PC-3 (cell line): ENCODE results near the gene NLN. TPM values are rescaled to one million over a fixed set of nuclear protein-coding genes. Genes with fewer than 3 reads are reported as not detected.

Experiments used
- ATAC-seq: fragments of 200-7000 bp; cut with Tn5 transposase; 2 replicates; pipeline ENCODE4 v1.9.1; 2020; ENCODE audit warnings: mild to moderate bottlenecking, moderate library complexity
- BruUV-seq: library from RNA; stranded (reverse); fragments of 400-500 nt; replicated peaks from 2 replicates; lab custom pipeline; 2021; lab: Mats Ljungman, UMichigan
- CTCF ChIA-PET: fragments of 300-600 bp; sonication (Branson Sonifier 250); formaldehyde crosslinking; loops from one replicate; lab custom pipeline; 2022; ENCODE audit warnings: antibody characterized with exemption; lab: Charles Lee
- POLR2A ChIA-PET: fragments of 300-600 bp; sonication (Branson Sonifier 250); formaldehyde crosslinking; loops from one replicate; lab custom pipeline; 2022; ENCODE audit warnings: antibody characterized with exemption; ENCODE audit not compliant: unreplicated experiment; lab: Charles Lee
- DNase-seq: peaks from one replicate; pipeline ENCODE4 v3.0.0-alpha.2; 2015
- H2AFZ ChIP-seq: fragments of 300-600 bp; sonication (generic); 2 replicates; pipeline ENCODE4 v1.6.0; 2016; ENCODE audit warnings: antibody characterized with exemption, low read length
- H3F3A ChIP-seq: fragments of 300-600 bp; sonication (generic); one replicate; pipeline ENCODE4 v1.6.0; 2017; ENCODE audit warnings: antibody characterized with exemption, low read length, control low read depth, mild to moderate bottlenecking; ENCODE audit not compliant: unreplicated experiment
- H3K27ac ChIP-seq: fragments of 300-600 bp; sonication (generic); 2 replicates; pipeline ENCODE4 v1.5.1; 2016; ENCODE audit warnings: mild to moderate bottlenecking, low read length
- H3K27me3 ChIP-seq: fragments of 300-600 bp; sonication (generic); 2 replicates; pipeline ENCODE4 v1.6.1; 2016; ENCODE audit warnings: low read length, mixed read lengths
- H3K36me3 ChIP-seq: fragments of 300-600 bp; sonication (generic); 2 replicates; pipeline ENCODE4 v1.6.1; 2016; ENCODE audit warnings: low read depth, mixed run types, low read length, mixed read lengths
- H3K4me1 ChIP-seq: fragments of 300-600 bp; sonication (generic); 2 replicates; pipeline ENCODE4 v1.5.1; 2016; ENCODE audit warnings: low read length; ENCODE audit not compliant: insufficient read depth
- H3K4me2 ChIP-seq: fragments of 300-600 bp; sonication (generic); 2 replicates; pipeline ENCODE4 v1.6.0; 2016; ENCODE audit warnings: low read length
- H3K4me3 ChIP-seq: fragments of 300-600 bp; sonication (generic); 2 replicates; pipeline ENCODE4 v1.5.1; 2016; ENCODE audit warnings: mild to moderate bottlenecking, low read length, mixed read lengths
- H3K79me2 ChIP-seq: fragments of 300-600 bp; sonication (generic); 2 replicates; pipeline ENCODE4 v1.6.1; 2017; ENCODE audit warnings: low read length, mixed read lengths
- H3K9ac ChIP-seq: fragments of 300-600 bp; sonication (generic); 2 replicates; pipeline ENCODE4 v1.6.0; 2016; ENCODE audit warnings: mild to moderate bottlenecking, low read length
- H3K9me2 ChIP-seq: fragments of 300-600 bp; sonication (generic); replicated peaks from 2 replicates; pipeline ENCODE4 v1.6.1; 2016; ENCODE audit warnings: mixed run types, low read length, mixed read lengths
- H3K9me3 ChIP-seq: fragments of 300-600 bp; sonication (generic); 2 replicates; pipeline ENCODE4 v1.6.1; 2016; ENCODE audit warnings: low read length, mixed read lengths
- H4K20me1 ChIP-seq: fragments of 300-600 bp; sonication (generic); 2 replicates; pipeline ENCODE4 v1.6.1; 2016; ENCODE audit warnings: low read length, mixed read lengths
- EZH2 ChIP-seq: fragments of 300-600 bp; sonication (generic); IDR thresholded peaks from one replicate; pipeline ENCODE4 v1.6.1; 2017; ENCODE audit warnings: antibody characterized with exemption, mild to moderate bottlenecking, low read length; ENCODE audit not compliant: unreplicated experiment
- EZH2phosphoT487 ChIP-seq: fragments of 300-600 bp; sonication (generic); IDR thresholded peaks from 2 replicates; pipeline ENCODE4 v1.6.1; 2018; ENCODE audit warnings: mild to moderate bottlenecking, antibody characterized with exemption, low read length, borderline replicate concordance
- intact Hi-C: fragments of 100-400 bp; cut with micrococcal nuclease; formaldehyde crosslinking; loops from 2 replicates; pipeline ENCODE4 v1.9.0; 2023
- total RNA-seq: library from RNA; depleted of rRNA; stranded (reverse); fragments of >200 nt; gene quantifications from 2 replicates; pipeline ENCODE4 v1.2.3, GENCODE V29; 2014
- TF ChIP-seq, protein P1 (sequence below): fragments of 300-600 bp; sonication (generic); conservative IDR thresholded peaks from 2 replicates; pipeline ENCODE4 v1.5.1; 2017; ENCODE audit warnings: antibody characterized with exemption, low read depth, mild to moderate bottlenecking, low read length

The NLN gene
- total RNA-seq, 1 experiment from 2014 or later = 13.6 TPM

DNA sequence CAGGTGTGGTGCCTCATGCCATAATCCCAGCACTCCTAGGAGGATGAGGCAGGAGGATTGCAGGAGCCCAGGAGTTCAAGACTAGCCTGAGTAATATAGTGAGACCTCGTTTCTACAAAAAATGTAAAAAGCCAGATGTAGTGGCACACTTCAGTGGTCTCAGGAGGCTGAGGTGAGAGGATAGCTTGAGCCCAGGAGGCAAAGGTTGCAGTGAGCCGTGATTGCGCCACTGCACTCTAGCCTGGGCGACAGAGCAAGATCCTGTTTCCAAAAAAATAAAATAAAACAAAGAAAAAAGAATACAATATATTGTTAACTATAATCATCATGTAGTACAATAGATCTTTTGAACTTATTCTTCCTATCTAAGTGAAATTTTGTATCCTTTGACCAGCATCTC, 16.3 kb downstream of the NLN start:
- TF ChIP-seq EZH2phosphoT487 (no peak), EZH2 (no peak)
- TF ChIP-seq, protein P1, sequence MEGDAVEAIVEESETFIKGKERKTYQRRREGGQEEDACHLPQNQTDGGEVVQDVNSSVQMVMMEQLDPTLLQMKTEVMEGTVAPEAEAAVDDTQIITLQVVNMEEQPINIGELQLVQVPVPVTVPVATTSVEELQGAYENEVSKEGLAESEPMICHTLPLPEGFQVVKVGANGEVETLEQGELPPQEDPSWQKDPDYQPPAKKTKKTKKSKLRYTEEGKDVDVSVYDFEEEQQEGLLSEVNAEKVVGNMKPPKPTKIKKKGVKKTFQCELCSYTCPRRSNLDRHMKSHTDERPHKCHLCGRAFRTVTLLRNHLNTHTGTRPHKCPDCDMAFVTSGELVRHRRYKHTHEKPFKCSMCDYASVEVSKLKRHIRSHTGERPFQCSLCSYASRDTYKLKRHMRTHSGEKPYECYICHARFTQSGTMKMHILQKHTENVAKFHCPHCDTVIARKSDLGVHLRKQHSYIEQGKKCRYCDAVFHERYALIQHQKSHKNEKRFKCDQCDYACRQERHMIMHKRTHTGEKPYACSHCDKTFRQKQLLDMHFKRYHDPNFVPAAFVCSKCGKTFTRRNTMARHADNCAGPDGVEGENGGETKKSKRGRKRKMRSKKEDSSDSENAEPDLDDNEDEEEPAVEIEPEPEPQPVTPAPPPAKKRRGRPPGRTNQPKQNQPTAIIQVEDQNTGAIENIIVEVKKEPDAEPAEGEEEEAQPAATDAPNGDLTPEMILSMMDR = no peak
- CTCF ChIA-PET = no interaction called here
- Histone ChIP-seq H3K9ac (no peak overlapping the region), H3K4me1 (peaks cover 6% of the 10 kb centered on the region), H3K9me3 (no peaks in the 10 kb centered on the region), H4K20me1 (no peaks in the 10 kb centered on the region), H3K36me3 (no peaks in the 10 kb centered on the region), H3K79me2 (no peaks in the 10 kb centered on the region), H3K4me2 (no peak overlapping the region), H3K4me3 (no peak overlapping the region), H3K27ac (no peak overlapping the region), H3K27me3 (no peaks in the 10 kb centered on the region), H2AFZ (no peak overlapping the region), H3F3A (no peaks in the 10 kb centered on the region), H3K9me2 (no peaks in the 10 kb centered on the region)
- ATAC-seq (no peak), DNase-seq (no peak)
- intact Hi-C loops = no loop called here
- POLR2A ChIA-PET = no interaction called here
- BruUV-seq = no TSS peak

DNA sequence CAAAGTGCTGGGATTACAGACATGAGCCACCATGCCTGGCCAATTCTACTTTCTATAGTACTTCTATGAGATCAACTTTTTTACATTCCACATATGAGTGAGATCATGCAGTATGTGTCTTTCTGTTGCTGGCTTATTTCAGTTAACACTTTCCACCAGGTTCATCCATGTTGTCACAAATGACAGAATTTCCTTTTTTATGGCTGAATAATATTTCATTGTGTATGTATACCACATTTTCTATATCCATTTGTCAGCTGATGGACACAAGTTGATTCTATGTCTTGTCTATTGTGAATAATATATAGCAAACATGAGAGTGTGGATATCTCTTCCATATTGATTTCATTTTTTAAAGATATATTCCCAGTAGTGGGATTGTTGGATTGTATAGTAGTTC, 17.2 kb downstream of the NLN start:
- Histone ChIP-seq H2AFZ (no peak overlapping the region), H3F3A (no peaks in the 10 kb centered on the region), H3K27me3 (no peaks in the 10 kb centered on the region), H3K9me2 (no peaks in the 10 kb centered on the region), H3K36me3 (no peaks in the 10 kb centered on the region), H3K9me3 (no peaks in the 10 kb centered on the region), H4K20me1 (no peaks in the 10 kb centered on the region), H3K79me2 (no peaks in the 10 kb centered on the region), H3K27ac (no peak overlapping the region), H3K9ac (no peak overlapping the region), H3K4me2 (no peak overlapping the region), H3K4me3 (no peak overlapping the region), H3K4me1 (peaks cover 6% of the 10 kb centered on the region)
- TF ChIP-seq EZH2phosphoT487 (no peak), EZH2 (no peak)
- TF ChIP-seq, protein P1 = no peak
- ATAC-seq (no peak), DNase-seq (no peak)
- intact Hi-C loops = no loop called here
- ChIA-PET CTCF (no interaction called here), POLR2A (no interaction called here)
- no TSS peak for BruUV-seq

DNA sequence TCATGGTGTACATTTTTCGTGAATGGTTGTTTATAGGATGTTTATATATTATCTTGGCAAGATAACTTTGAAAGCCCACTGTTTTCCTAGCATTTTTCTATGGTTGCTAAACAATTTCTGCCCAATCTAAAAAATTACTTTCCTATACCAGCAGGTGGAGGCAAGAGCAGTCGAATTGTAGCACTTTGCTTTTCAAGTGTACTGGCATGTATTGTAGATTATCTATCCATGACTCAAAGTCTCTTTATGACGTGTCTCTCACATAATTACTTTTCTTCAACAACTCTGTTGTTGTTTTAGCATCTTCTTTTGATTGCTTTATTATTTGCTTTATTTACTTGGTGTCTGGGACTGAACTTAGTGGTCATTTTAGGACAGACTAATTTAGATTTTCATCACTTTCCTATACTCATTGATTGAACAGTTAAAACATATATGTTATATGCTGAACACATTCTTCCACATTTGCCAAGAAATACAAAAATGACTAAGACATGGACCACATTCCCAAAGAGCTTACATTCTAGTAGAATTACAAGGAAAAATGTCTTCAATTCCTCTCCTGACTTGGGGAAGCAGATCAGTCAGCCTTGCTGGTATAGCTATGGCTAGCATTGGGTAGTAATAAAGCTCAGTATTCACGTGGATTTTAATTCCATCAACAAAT, 20.7 kb downstream of the NLN start:
- DNase-seq = peak; percentile 60

More for the DNA sequence above, 20.7 kb downstream of the NLN start:
- no peak overlapping the region for H3K4me2 ChIP-seq
- H3K4me1 ChIP-seq = peaks cover 6% of the 10 kb centered on the region
- ChIA-PET CTCF (no interaction called here), POLR2A (no interaction called here)
- no peaks in the 10 kb centered on the region for H3K36me3 ChIP-seq
- H3K9me2 ChIP-seq = no peaks in the 10 kb centered on the region
- ATAC-seq = peak; percentile 37; the same call in 1 of the 2 replicates
- H3K27ac ChIP-seq = no peak overlapping the region
- no peaks in the 10 kb centered on the region for H3F3A ChIP-seq
- H2AFZ ChIP-seq = no peak overlapping the region
- H4K20me1 ChIP-seq = no peaks in the 10 kb centered on the region
- no peaks in the 10 kb centered on the region for H3K27me3 ChIP-seq
- no peak overlapping the region for H3K9ac ChIP-seq
- intact Hi-C loops = loop anchor here (5.0 kb wide), 1 partner anchor 185 kb away; the partner anchor contains the start of gene ERBIN
- no TSS peak for BruUV-seq
- H3K79me2 ChIP-seq = no peaks in the 10 kb centered on the region; the same call in 1 of the 2 replicates
- no peak for TF ChIP-seq EZH2
- TF ChIP-seq EZH2phosphoT487 = no peak
- TF ChIP-seq, protein P1 = peak; percentile 57
- H3K9me3 ChIP-seq = no peaks in the 10 kb centered on the region
- H3K4me3 ChIP-seq = no peak overlapping the region
